ENCODE measurements around the gene PLSCR4.
"Not testable (repeated sequence)": the region's sequence is repeated elsewhere in the genome, so short reads cannot be mapped to it uniquely, and the experiment has no call there.

The PLSCR4 gene, protein sequence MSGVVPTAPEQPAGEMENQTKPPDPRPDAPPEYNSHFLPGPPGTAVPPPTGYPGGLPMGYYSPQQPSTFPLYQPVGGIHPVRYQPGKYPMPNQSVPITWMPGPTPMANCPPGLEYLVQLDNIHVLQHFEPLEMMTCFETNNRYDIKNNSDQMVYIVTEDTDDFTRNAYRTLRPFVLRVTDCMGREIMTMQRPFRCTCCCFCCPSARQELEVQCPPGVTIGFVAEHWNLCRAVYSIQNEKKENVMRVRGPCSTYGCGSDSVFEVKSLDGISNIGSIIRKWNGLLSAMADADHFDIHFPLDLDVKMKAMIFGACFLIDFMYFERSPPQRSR

DNA sequence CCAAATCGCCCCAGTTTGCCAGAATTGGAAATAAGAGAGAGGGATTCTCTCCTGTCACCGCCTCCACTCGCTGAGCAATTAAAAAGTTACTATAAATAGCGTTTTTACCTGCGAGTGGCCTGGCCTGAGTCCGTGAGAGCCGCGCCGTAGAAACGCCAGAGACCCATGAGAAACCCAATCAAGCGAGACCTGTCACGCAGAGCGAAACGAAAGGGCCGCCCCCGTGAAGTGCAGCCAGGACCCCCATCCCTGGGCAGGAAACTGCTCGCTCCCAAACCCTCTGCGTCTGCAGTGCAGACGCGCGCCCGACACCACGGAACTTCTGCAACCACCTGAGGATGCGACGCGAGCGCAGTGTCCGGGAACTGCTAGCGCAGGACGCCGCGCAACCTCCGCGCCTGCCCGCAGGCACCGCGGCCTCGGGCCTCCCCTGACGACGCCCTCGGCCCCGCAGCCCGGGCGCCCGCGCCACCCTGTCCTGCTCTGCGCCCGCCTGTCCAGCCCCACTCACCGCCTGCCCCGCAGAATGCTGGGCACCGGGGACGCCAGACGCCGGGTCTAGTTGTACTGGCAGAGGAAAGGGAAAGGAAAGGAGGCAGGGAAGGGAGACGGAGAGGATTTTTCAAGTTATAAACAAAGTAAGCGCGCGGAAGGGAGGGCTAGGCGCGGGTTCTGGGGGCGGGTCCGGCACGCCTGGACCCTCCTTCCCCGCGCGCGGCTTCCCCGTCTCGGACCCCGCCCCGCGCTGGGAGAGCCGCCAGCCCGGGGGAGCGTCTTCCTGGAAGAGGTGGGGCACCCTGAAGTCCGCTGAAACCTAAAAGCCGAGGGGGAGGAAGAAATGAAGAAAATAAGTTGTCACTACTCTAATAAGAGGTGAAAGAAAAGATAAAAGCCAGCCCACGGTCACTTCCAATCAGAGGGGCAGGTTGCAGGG, at the start of gene PLSCR4:
Gene PLSCR4, minus strand, starts transcription at position 657 of the 934 bp plus-strand sequence. CDS start 29,034 bp downstream, outside the sequence.
- no peak for DNase-seq (ENCODE audit: low read depth)
- TF ChIP-seq, protein P1, sequence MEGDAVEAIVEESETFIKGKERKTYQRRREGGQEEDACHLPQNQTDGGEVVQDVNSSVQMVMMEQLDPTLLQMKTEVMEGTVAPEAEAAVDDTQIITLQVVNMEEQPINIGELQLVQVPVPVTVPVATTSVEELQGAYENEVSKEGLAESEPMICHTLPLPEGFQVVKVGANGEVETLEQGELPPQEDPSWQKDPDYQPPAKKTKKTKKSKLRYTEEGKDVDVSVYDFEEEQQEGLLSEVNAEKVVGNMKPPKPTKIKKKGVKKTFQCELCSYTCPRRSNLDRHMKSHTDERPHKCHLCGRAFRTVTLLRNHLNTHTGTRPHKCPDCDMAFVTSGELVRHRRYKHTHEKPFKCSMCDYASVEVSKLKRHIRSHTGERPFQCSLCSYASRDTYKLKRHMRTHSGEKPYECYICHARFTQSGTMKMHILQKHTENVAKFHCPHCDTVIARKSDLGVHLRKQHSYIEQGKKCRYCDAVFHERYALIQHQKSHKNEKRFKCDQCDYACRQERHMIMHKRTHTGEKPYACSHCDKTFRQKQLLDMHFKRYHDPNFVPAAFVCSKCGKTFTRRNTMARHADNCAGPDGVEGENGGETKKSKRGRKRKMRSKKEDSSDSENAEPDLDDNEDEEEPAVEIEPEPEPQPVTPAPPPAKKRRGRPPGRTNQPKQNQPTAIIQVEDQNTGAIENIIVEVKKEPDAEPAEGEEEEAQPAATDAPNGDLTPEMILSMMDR (IDR thresholded peaks at IDR 0.05; ENCODE audit: low read depth, low read length, missing control alignments): no peak
- peak within 1 kb of the TSS; percentile 32 for H3K4me3 ChIP-seq (ENCODE audit: low read depth, low read length)

DNA sequence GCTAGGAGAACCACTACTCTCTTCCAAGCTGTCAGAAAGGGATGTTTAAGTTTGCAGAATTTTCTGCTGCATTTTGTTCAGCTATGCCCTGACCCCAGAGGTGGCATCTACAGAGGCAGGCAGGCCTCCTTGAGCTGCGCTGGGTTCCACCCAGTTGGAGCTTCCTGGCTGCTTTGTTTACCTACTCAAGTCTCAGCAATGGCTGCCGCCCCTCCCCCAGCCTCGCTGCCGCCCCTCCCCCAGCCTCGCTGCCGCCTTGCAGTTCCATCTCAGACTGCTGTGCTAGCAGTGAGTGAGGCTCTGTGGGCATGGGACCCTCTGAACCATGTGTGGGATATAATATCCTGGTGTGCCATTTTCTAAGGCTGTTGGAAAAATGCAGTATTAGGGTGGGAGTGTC, 42.5 kb upstream of the PLSCR4 start:
- H3K4me3 ChIP-seq (ENCODE audit: low read depth, low read length); DNase-seq (ENCODE audit: low read depth): not testable (repeated sequence)

DNA sequence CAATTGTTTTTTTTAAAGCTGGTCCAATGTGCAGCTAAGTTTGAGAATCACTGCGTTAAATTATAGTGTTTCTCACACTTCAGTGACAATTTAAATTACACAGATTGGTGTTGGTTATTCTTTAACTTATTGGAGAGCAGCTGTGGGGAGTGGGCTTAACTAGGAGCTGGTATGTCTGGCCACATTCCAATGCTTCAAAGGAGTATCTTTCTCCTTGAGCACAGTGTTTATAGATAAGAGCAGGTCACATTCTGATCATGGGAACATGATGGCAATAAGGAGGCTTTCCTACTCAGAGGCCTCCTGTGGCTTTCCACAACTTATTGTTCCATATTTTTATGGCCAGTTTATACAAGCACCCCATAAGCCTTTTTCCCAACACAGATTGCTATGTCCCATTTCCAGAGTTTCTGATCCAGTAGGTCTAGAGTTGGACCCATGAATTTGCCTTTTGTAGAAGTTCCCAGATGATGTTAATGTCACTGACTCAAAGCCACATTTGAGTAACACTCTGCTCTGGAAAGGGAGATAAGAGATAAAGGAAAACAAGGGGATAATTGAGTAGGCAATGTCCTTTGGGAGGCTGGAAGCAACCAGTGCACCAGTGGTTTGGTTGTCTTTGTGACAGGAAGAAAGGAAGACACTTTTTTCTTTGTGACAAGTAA, 33.0 kb upstream of the PLSCR4 start:
- TF ChIP-seq, protein P1 (IDR thresholded peaks at IDR 0.05; ENCODE audit: low read depth, low read length, missing control alignments): no peak
- no peak for DNase-seq (ENCODE audit: low read depth)
- H3K4me3 ChIP-seq (ENCODE audit: low read depth, low read length): no peak overlapping the region

DNA sequence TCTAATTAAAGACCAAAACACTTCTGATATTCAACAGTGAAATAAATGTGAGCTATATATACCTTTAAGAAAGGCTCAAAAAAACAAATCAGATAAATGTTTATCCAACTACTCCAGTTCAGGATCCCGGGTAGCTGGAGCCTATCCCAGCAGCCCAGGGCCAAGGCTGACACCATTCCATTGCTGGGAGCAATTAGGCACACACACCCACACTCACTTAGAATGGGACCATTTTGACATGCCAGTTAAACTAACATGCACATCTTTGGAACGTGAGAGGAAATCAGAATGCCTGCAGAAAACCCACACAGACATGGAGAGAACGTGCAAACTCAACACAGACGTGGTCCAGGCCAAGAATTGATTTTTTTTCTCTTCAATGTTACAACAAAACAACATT, 30.0 kb upstream of the PLSCR4 start:
- no peak for DNase-seq (ENCODE audit: low read depth)
- TF ChIP-seq, protein P1 (IDR thresholded peaks at IDR 0.05; ENCODE audit: low read depth, low read length, missing control alignments): no peak
- no peak overlapping the region for H3K4me3 ChIP-seq (ENCODE audit: low read depth, low read length)

DNA sequence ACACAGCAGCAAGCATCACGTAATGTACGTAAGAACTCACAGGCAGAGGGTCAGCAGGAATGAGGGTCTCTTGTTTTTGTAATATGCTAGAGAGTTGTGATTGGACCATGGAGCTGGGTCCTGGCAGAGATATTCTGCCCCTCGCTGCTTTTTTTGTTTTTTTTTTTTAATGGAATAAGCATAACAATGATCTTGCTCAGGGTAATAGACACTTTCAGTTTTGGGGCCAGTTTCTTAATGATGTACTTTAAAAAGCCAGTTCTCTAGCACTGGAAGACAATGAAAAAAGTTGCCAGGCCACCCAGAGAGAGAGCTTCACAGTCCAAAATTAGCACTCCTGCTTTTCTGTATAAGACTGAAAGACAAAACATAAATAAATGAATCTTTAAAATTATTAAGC, 29.0 kb upstream of the PLSCR4 start:
- DNase-seq (ENCODE audit: low read depth): no peak
- TF ChIP-seq, protein P1 (IDR thresholded peaks at IDR 0.05; ENCODE audit: low read depth, low read length, missing control alignments): no peak
- H3K4me3 ChIP-seq (ENCODE audit: low read depth, low read length): no peak overlapping the region

DNA sequence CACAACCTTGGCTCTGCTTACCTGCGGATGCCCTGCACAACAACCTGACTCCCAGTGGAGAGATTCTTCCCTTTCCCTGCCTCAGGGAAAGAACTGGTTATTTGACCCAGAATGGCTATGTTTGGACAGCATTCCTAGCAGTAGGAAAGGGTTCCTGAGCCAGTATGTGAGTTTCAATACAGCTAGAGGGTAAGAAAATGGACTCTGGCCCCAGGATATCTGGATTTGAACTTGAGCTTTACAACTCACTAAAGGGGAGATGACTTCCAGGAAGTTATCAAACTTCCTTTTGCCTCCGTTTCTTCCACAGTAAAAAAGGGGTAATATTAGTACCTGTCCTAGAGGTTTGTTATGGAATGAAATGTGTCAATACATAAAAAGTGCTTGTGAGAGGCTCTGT, 28.1 kb upstream of the PLSCR4 start:
- H3K4me3 ChIP-seq (ENCODE audit: low read depth, low read length): no peak overlapping the region
- no peak for DNase-seq (ENCODE audit: low read depth)
- TF ChIP-seq, protein P1 (IDR thresholded peaks at IDR 0.05; ENCODE audit: low read depth, low read length, missing control alignments): no peak

Data from GM12864 (cell line).